BJ (cell line): ENCODE data around the gene CES5A. TPM values are rescaled to one million over a fixed set of nuclear protein-coding genes. Genes with fewer than 3 reads are reported as not detected.
"Not testable (repeated sequence)": the region's sequence is repeated elsewhere in the genome, so short reads cannot be mapped to it uniquely, and the experiment has no call there.

ENCODE experiments used
- CTCF ChIA-PET: fragments of 350-600 bp; formaldehyde crosslinking; extraction: SDS; loops from one replicate; lab custom pipeline; 2021; ENCODE audit warnings: antibody characterized with exemption, inconsistent platforms; lab: Yijun Ruan, JAX
- POLR2A ChIA-PET: fragments of 300-600 bp; sonication (Branson Sonifier 250); formaldehyde crosslinking; extraction: SDS; loops from one replicate; lab custom pipeline; 2021; ENCODE audit warnings: antibody characterized with exemption; lab: Charles Lee
- DNase-seq: peaks from one replicate; pipeline ENCODE4 v3.0.0-alpha.2; 2011; ENCODE audit warnings: low read depth
- H3K27me3 ChIP-seq: 2 replicates; pipeline ENCODE4 v1.6.0; 2011; ENCODE audit warnings: low read length; ENCODE audit not compliant: control insufficient read depth, insufficient read depth
- H3K36me3 ChIP-seq: 2 replicates; pipeline ENCODE4 v1.5.1; 2011; ENCODE audit warnings: low read length; ENCODE audit not compliant: control insufficient read depth, insufficient read depth
- H3K4me3 ChIP-seq: 2 replicates; pipeline ENCODE4 v1.5.1; 2011; ENCODE audit warnings: low read depth, mild to moderate bottlenecking, control low read depth, low read length
- CTCF ChIP-seq: IDR thresholded peaks from 2 replicates; pipeline ENCODE4 v1.5.1; 2011; ENCODE audit warnings: low read depth, mild to moderate bottlenecking, control low read depth, inconsistent platforms, low read length, moderate library complexity; ENCODE audit not compliant: insufficient read depth
- polyA plus RNA-seq: library from polyadenylated mRNA; depleted of rRNA; stranded (reverse); fragments of >200 nt; gene quantifications from 2 replicates; pipeline ENCODE4 v1.2.3, GENCODE V29; 2011

Gene CES5A
- polyA plus RNA-seq, 1 experiment, result not detected

- H3K4me3 ChIP-seq, result no peak overlapping the region
- H3K36me3 ChIP-seq, result no peaks in the 10 kb centered on the region
- no peaks in the 10 kb centered on the region for H3K27me3 ChIP-seq
- CTCF ChIA-PET, result interaction anchor here (1.0 kb wide), 1 partner anchor 26 kb away, joined by 4 read pairs; no protein-coding TSS in a partner anchor
- DNase-seq, result no peak
- POLR2A ChIA-PET, result no interaction called here
- no peak for TF ChIP-seq CTCF
Observed at GRCh38 chr16:55868137-55868536, 7.0 kb downstream of the CES5A start.

GRCh38 chr16:55861288-55861687 lies 13.9 kb downstream of the CES5A start:
- H3K27me3 ChIP-seq, result no peaks in the 10 kb centered on the region
- no peaks in the 10 kb centered on the region for H3K36me3 ChIP-seq
- POLR2A ChIA-PET, result no interaction called here
- CTCF ChIA-PET, result interaction anchor here (1.2 kb wide), 1 partner anchor 20 kb away, joined by 5 read pairs; no protein-coding TSS in a partner anchor
- H3K4me3 ChIP-seq, result no peak overlapping the region
- no peak for TF ChIP-seq CTCF
- no peak for DNase-seq

- DNase-seq, POLR2A ChIA-PET, H3K4me3 ChIP-seq, H3K36me3 ChIP-seq, H3K27me3 ChIP-seq: not testable (repeated sequence)
- CTCF ChIA-PET, result interaction anchor here (2.7 kb wide), 1 partner anchor 16 kb away, joined by 11 read pairs; no protein-coding TSS in a partner anchor
Observed at GRCh38 chr16:55857650-55858049, 17.5 kb downstream of the CES5A start.

- CTCF ChIA-PET, result no interaction called here
- no peaks in the 10 kb centered on the region for H3K27me3 ChIP-seq
- H3K4me3 ChIP-seq, result no peak overlapping the region
- no peak for DNase-seq
- POLR2A ChIA-PET, result no interaction called here
- no peaks in the 10 kb centered on the region for H3K36me3 ChIP-seq
- TF ChIP-seq CTCF, result no peak
Observed at GRCh38 chr16:55856950-55857349, 18.2 kb downstream of the CES5A start.

- DNase-seq, result no peak
- Histone ChIP-seq H3K36me3 (no peaks in the 10 kb centered on the region), H3K4me3 (no peak overlapping the region), H3K27me3 (no peaks in the 10 kb centered on the region)
- ChIA-PET CTCF (no interaction called here), POLR2A (no interaction called here)
- no peak for TF ChIP-seq CTCF
Observed at GRCh38 chr16:55853114-55853513, 22.1 kb downstream of the CES5A start.

- no peak for TF ChIP-seq CTCF
- H3K36me3 ChIP-seq, result no peaks in the 10 kb centered on the region
- DNase-seq, result no peak
- POLR2A ChIA-PET, result no interaction called here
- peaks cover 2% of the 10 kb centered on the region; the same call in 1 of the 2 replicates for H3K27me3 ChIP-seq
- CTCF ChIA-PET, result no interaction called here
- no peak overlapping the region for H3K4me3 ChIP-seq
Observed at GRCh38 chr16:55849536-55849935, 25.6 kb downstream of the CES5A start.
